ENCODE measurements around the gene OR10G4.

OR10G4 gene

GRCh38 chr11:124043420-124043819 is 30.6 kb downstream of the OR10G4 start:
- H3K27ac ChIP-seq (ENCODE audit: low read length): no peak overlapping the region
- H3K27me3 ChIP-seq (ENCODE audit: control insufficient read depth, insufficient read depth, low read length): no peaks in the 10 kb centered on the region
- no peak overlapping the region for H3K4me3 ChIP-seq (ENCODE audit: low read length)
- no peak overlapping the region for H3K9ac ChIP-seq (ENCODE audit: low read length)
- no peaks in the 10 kb centered on the region for H3K4me1 ChIP-seq (ENCODE audit: control insufficient read depth, low read depth, low read length)
- H3K9me3 ChIP-seq (ENCODE audit: control insufficient read depth, low read depth, low read length): no peaks in the 10 kb centered on the region
- H3K36me3 ChIP-seq (ENCODE audit: control insufficient read depth, low read depth, low read length): no peaks in the 10 kb centered on the region

DNA sequence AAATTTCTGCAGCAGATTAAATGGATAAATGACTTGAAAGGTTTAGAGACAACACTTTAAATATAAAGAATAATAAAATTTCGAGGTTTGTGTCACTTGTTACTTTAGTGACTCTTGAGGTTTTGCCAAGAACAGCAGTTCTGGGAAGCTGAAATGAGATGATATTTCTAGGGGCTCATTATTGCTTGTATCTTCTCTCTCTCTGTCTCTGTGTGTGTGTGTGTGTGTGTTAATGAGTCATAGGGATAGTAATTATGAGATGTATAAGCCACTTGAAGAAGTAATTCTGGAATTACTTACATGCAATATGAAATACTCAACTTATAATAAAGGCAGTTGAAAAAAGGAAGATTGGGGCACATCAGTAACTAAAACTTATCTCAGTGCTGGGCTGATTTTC is 38.0 kb downstream of the OR10G4 start:
- no peaks in the 10 kb centered on the region for H3K27me3 ChIP-seq (ENCODE audit: control insufficient read depth, insufficient read depth, low read length)
- H3K4me3 ChIP-seq (ENCODE audit: low read length): no peak overlapping the region
- no peak overlapping the region for H3K27ac ChIP-seq (ENCODE audit: low read length)
- H3K9me3 ChIP-seq (ENCODE audit: control insufficient read depth, low read depth, low read length): no peaks in the 10 kb centered on the region
- no peak overlapping the region for H3K9ac ChIP-seq (ENCODE audit: low read length)
- no peaks in the 10 kb centered on the region for H3K36me3 ChIP-seq (ENCODE audit: control insufficient read depth, low read depth, low read length)
- no peaks in the 10 kb centered on the region for H3K4me1 ChIP-seq (ENCODE audit: control insufficient read depth, low read depth, low read length)

- Histone ChIP-seq H3K9me3 (ENCODE audit: control insufficient read depth, low read depth, low read length) (no peaks in the 10 kb centered on the region), H3K4me1 (ENCODE audit: control insufficient read depth, low read depth, low read length) (no peaks in the 10 kb centered on the region), H3K36me3 (ENCODE audit: control insufficient read depth, low read depth, low read length) (no peaks in the 10 kb centered on the region), H3K27ac (ENCODE audit: low read length) (no peak overlapping the region), H3K4me3 (ENCODE audit: low read length) (no peak overlapping the region), H3K9ac (ENCODE audit: low read length) (no peak overlapping the region), H3K27me3 (ENCODE audit: control insufficient read depth, insufficient read depth, low read length) (no peaks in the 10 kb centered on the region)
Observed at GRCh38 chr11:124052966-124053365, 40.2 kb downstream of the OR10G4 start.
